ENCODE results near the gene FRMD4B.

Gene FRMD4B

DNA sequence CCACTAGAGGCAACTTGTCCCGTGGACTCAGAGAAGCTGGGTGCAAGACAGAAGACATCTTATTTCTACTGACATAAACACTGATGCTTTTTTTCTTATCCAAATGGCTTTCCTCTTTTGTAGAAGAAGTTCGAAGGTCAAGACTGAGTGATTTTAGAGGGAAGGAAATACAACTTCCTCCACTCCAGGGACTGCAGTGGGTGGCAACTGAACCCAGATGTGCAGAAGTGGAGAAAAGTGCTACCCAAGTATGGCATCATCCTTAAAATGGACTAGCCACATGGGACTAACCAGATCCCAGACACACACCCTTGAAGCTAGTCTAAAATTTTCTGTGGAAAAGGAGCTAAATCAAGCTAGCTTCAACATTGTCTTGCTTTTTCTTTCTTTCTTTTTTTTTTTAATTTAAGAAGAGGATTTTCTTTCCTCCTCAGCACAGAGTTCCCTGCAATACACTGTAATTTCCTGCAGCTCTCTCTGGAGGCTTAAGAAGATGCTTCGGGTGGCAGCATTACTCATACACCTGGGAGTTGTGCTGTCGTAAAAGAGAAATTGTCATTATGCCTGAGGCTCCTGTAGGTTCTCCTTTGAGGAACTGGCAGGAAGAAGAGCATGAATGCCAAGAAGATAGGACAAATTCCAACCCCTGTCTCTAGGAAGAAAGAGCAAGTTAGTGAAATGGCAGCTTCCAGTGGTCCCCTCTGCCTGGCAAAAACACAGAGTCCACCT is 3.8 kb upstream of the FRMD4B start:
- DNase-seq (ENCODE audit: extremely low read depth, insufficient read length), result no peak
- Histone ChIP-seq H3K27me3 (replicated peaks; ENCODE audit: control insufficient read depth, insufficient read depth, low read length) (peaks cover 2% of the 10 kb centered on the region), H3K4me3 (replicated peaks; ENCODE audit: low read depth, low read length) (no peak overlapping the region), H3K36me3 (ENCODE audit: control insufficient read depth, insufficient read depth, low read length) (no peaks in the 10 kb centered on the region)
- TF ChIP-seq, protein P1, sequence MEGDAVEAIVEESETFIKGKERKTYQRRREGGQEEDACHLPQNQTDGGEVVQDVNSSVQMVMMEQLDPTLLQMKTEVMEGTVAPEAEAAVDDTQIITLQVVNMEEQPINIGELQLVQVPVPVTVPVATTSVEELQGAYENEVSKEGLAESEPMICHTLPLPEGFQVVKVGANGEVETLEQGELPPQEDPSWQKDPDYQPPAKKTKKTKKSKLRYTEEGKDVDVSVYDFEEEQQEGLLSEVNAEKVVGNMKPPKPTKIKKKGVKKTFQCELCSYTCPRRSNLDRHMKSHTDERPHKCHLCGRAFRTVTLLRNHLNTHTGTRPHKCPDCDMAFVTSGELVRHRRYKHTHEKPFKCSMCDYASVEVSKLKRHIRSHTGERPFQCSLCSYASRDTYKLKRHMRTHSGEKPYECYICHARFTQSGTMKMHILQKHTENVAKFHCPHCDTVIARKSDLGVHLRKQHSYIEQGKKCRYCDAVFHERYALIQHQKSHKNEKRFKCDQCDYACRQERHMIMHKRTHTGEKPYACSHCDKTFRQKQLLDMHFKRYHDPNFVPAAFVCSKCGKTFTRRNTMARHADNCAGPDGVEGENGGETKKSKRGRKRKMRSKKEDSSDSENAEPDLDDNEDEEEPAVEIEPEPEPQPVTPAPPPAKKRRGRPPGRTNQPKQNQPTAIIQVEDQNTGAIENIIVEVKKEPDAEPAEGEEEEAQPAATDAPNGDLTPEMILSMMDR (IDR thresholded peaks at IDR 0.05; ENCODE audit: insufficient read depth, low read length, poor library complexity, severe bottlenecking), result no peak

DNA sequence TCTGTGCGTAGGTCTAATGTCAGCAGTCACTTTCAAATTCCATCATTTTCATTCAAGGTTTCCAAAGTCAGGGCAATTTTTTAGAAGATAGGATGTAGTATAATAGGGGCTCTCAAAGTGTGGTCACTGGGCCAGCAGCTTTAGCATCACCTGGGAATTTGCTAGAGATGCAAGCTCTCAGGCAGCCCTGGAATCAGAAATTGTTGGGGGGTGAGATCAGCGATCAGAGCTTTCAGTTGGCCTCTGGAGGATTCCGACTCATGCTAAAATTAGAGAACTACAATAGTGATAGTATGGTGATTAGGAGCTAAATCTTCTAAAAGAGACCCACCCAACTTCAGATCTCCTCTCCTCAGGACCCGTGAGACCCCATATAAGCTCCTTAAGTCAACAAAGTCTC is 2.4 kb upstream of the FRMD4B start:
- no peak overlapping the region for H3K4me3 ChIP-seq (replicated peaks; ENCODE audit: low read depth, low read length)
- DNase-seq (ENCODE audit: extremely low read depth, insufficient read length), result no peak
- peaks cover 2% of the 10 kb centered on the region for H3K27me3 ChIP-seq (replicated peaks; ENCODE audit: control insufficient read depth, insufficient read depth, low read length)
- TF ChIP-seq, protein P1 (IDR thresholded peaks at IDR 0.05; ENCODE audit: insufficient read depth, low read length, poor library complexity, severe bottlenecking), result no peak
- H3K36me3 ChIP-seq (ENCODE audit: control insufficient read depth, insufficient read depth, low read length), result no peaks in the 10 kb centered on the region

DNA sequence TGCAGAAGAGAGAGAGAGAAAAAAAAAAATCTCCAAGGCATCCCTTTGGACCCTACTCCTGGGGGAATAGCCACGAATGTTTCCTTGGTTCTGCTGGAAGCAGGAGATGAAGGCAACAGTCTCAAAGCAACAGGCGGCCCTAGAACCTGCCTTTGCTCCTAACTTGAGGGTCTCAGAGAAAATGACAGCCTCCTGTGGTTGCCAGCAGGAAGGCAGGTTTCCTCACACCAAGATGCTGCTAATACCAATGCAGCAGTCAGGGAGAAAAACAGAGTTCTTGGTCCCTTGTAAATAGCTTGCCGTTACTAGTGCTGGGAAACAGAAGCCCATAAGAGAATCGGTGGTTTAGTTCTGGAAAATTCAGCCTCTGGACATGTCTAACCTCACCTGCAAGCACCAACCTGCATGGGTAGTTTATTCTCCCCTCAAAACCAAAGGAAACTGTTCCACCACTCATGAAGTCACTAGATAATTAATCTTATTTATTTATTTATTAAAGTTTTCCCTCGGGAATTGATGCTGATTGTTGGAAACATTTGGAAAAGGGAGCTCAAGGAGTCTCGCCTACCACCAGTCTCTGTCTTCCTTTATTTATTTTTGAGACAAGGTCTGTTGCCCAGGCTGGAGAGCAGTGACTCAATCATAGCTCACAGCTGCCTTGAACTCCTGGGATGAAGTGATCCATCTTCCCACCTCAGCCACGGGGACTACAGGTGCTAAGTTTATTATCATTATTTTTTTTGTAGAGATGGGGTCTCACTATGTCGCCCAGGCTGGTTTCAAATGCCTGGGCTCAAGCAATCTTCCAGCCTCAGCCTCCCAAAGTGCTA is 883 bp upstream of the FRMD4B start:
- TF ChIP-seq, protein P1 (IDR thresholded peaks at IDR 0.05; ENCODE audit: insufficient read depth, low read length, poor library complexity, severe bottlenecking), result no peak
- no peak for DNase-seq (ENCODE audit: extremely low read depth, insufficient read length)
- H3K27me3 ChIP-seq (replicated peaks; ENCODE audit: control insufficient read depth, insufficient read depth, low read length), result peaks cover 2% of the 10 kb centered on the region
- H3K36me3 ChIP-seq (ENCODE audit: control insufficient read depth, insufficient read depth, low read length), result no peaks in the 10 kb centered on the region
- no peak overlapping the region for H3K4me3 ChIP-seq (replicated peaks; ENCODE audit: low read depth, low read length)

DNA sequence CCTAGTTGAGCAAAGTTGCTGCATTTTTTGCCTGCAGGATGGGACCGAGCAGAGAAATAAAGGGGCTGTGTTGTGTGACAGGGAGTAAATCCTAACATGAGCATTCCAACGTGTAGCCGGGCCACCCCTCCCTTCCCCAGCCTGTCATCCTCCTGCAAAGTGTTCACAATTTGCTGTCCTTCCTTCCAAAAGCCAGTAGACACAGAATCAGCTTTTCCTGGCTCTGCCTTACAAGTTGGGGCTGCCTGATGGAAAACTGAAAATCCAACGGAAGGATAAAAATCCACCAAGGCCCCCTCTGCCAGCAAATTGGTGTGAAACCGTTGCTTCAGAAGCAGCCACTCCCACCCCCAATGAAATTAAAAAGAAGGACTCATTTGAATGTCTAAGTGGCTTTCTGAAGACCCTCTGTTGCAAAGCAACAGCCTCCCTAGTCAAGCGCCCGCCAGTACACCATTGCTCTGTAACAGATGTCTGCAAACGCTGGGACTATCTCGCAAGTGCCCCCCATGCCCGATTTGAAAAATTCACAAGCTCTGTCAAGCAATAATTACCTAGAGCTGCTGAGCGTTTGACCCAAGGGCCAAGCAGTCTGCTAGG is 665 bp downstream of the FRMD4B start:
- Histone ChIP-seq H3K27me3 (replicated peaks; ENCODE audit: control insufficient read depth, insufficient read depth, low read length) (peaks cover 2% of the 10 kb centered on the region), H3K4me3 (replicated peaks; ENCODE audit: low read depth, low read length) (0 out of 2 replicates have a peak overlapping the region, but pooled peaks have one; percentile 1), H3K36me3 (ENCODE audit: control insufficient read depth, insufficient read depth, low read length) (no peaks in the 10 kb centered on the region)
- DNase-seq (ENCODE audit: extremely low read depth, insufficient read length), result no peak
- TF ChIP-seq, protein P1 (IDR thresholded peaks at IDR 0.05; ENCODE audit: insufficient read depth, low read length, poor library complexity, severe bottlenecking), result no peak

DNA sequence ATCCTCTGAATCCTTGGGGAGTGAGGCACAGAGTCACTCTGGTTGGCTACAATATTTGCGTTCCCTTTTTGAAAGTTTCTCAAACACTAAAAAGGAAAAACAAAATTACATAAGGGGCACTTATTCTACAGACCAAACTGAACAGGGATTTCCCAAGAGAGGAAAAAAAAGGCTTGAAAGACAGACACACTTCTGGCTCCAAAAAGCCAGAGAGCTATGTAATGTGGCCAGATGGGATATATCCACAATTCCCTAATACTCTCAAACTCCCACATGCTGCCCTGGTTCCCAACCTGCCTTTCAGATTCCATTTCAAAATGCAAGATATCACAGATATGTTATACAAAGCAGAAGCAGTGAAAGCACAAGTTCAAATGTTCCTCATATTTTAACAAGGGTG is 1.6 kb downstream of the FRMD4B start:
- TF ChIP-seq, protein P1 (IDR thresholded peaks at IDR 0.05; ENCODE audit: insufficient read depth, low read length, poor library complexity, severe bottlenecking), result no peak

More for the DNA sequence above, 1.6 kb downstream of the FRMD4B start:
- Histone ChIP-seq H3K36me3 (ENCODE audit: control insufficient read depth, insufficient read depth, low read length) (no peaks in the 10 kb centered on the region), H3K27me3 (replicated peaks; ENCODE audit: control insufficient read depth, insufficient read depth, low read length) (peaks cover 2% of the 10 kb centered on the region), H3K4me3 (replicated peaks; ENCODE audit: low read depth, low read length) (no peak overlapping the region)
- no peak for DNase-seq (ENCODE audit: extremely low read depth, insufficient read length)

All from GM06990 (cell line).